ENCODE results near the gene MEF2B. TPM values are rescaled to one million over a fixed set of nuclear protein-coding genes. Genes with fewer than 3 reads are reported as not detected.
A peak's percentile ranks its signal among the peaks of the same experiment; 100 is the strongest.
"Not testable (repeated sequence)": the region's sequence is repeated elsewhere in the genome, so short reads cannot be mapped to it uniquely, and the experiment has no call there.

The MEF2B gene
- total RNA-seq, 2 experiments from 2014 or later: 2.4 to 3.4 TPM

- POLR2A ChIA-PET: no interaction called here
- Mint-ChIP-seq H3K36me3 (ENCODE audit: low read depth) (no peaks in the 10 kb centered on the region), H3K4me3 (no peak overlapping the region), H3K27me3 (no peaks in the 10 kb centered on the region), H3K27ac (no peak overlapping the region), H3K4me1 (no peaks in the 10 kb centered on the region), H3K9me3 (no peaks in the 10 kb centered on the region)
- DNase-seq: peak; percentile 88
- CTCF ChIA-PET: interaction anchor here (1.0 to 2.9 kb wide), 3 partner anchors 10 to 345 kb away, joined by 4 to 11 read pairs (median 6); no protein-coding TSS in a partner anchor
Observed at GRCh38 chr19:19145684-19146608, 24.1 kb downstream of the MEF2B start.

DNA sequence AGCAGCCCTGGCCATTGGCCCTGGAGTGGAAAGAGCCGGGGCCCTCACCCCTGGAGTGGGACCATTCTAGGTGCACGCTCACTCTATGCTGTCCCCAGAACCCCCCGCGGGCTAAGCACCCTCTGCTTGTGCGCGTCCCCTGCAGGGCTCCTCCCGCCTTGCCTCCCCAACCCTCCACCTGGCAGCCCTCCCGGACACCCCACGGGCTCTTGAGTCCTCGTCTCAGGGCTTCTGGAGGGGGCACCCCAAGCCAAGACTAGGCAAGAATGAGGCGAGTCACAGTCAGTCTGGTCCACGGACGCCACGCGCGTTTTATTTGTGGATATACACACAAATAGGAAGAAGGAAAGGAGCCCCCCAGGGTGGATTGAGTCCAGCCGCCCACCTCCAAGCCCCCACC lies 24.8 kb downstream of the MEF2B start:
- ChIA-PET POLR2A (no interaction called here), CTCF (interaction anchor here (1.0 to 2.9 kb wide), 3 partner anchors 11 to 345 kb away, joined by 4 to 11 read pairs (median 6); no protein-coding TSS in a partner anchor)
- Mint-ChIP-seq H3K27me3 (no peaks in the 10 kb centered on the region), H3K4me3 (no peak overlapping the region), H3K36me3 (ENCODE audit: low read depth) (no peaks in the 10 kb centered on the region), H3K4me1 (no peaks in the 10 kb centered on the region), H3K9me3 (no peaks in the 10 kb centered on the region), H3K27ac (no peak overlapping the region)
- DNase-seq: no peak

- CTCF ChIA-PET: no interaction called here
- POLR2A ChIA-PET: no interaction called here
- Mint-ChIP-seq H3K27me3 (no peaks in the 10 kb centered on the region), H3K27ac (no peak overlapping the region), H3K4me1 (peaks cover 21% of the 10 kb centered on the region), H3K4me3 (no peak overlapping the region), H3K36me3 (ENCODE audit: low read depth) (no peaks in the 10 kb centered on the region), H3K9me3 (no peaks in the 10 kb centered on the region)
- no peak for DNase-seq
Observed at GRCh38 chr19:19142347-19142746, 27.7 kb downstream of the MEF2B start.

DNA sequence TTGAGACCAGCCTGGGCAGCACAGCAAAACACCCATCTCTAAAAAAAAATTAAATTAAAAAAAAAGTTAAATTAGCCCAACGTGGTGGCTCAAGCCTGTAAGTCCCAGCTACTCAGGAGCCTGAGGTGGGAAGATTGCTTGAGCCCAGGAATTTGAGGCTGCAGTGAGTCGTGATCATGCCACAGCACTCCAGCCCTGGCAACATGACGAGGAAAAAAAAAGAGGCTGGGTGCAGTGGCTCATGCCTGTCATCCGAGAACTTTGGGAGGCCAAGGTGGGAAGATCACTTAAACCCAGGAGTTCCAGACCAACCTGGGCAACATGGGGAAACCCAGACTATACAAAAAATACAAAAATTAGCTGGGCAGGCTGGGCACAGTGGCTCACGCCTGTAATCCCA lies 29.6 kb downstream of the MEF2B start:
- Mint-ChIP-seq H3K4me1 (peaks cover 26% of the 10 kb centered on the region), H3K27ac (no peak overlapping the region), H3K9me3 (no peaks in the 10 kb centered on the region), H3K36me3 (ENCODE audit: low read depth) (no peaks in the 10 kb centered on the region), H3K27me3 (no peaks in the 10 kb centered on the region), H3K4me3 (no peak overlapping the region)
- POLR2A ChIA-PET: interaction anchor here (0.6 kb wide), 1 partner anchor 138 kb away, joined by 4 read pairs; no protein-coding TSS in a partner anchor
- CTCF ChIA-PET: interaction anchor here (0.8 to 1.1 kb wide), 2 partner anchors 17 to 73 kb away, joined by 3 to 4 read pairs; no protein-coding TSS in a partner anchor
- no peak for DNase-seq

DNA sequence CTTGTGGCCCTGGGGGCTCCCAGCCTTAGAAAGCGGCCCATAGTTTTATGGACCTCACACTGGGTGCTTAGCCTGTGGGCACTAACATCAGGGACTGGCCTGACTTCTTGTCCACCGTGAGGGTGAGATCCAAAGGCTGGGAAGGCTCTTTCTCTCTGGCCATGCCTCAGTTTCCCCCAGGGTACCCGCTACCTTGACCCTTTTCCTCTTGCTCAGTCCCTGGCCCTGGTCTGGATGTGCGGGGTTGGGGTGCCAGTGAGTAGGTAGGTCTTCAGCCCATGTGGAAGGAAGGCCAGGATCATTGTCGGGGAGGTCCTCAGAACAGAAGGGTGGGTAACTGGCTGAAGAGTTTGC lies 30.2 kb downstream of the MEF2B start:
- Mint-ChIP-seq H3K27ac (peak overlapping the region; percentile 68), H3K9me3 (no peaks in the 10 kb centered on the region), H3K4me3 (no peak overlapping the region), H3K27me3 (no peaks in the 10 kb centered on the region), H3K36me3 (ENCODE audit: low read depth) (no peaks in the 10 kb centered on the region), H3K4me1 (peaks cover 30% of the 10 kb centered on the region)
- no peak for DNase-seq
- CTCF ChIA-PET: interaction anchor here (0.7 kb wide), 1 partner anchor 489 kb away, joined by 3 read pairs; no protein-coding TSS in a partner anchor
- POLR2A ChIA-PET: interaction anchor here (0.6 kb wide), 1 partner anchor 137 kb away, joined by 4 read pairs; no protein-coding TSS in a partner anchor

GRCh38 chr19:19138109-19138981 lies 31.7 kb downstream of the MEF2B start, which contains the start of gene TMEM161A:
TSS of gene TMEM161A (minus strand) at chr19:19138478. CDS start at chr19:19138428, 50 bp downstream.
- Mint-ChIP-seq H3K27ac (peak within 1 kb of the TSS; percentile 98), H3K4me3 (peak within 1 kb of the TSS; percentile 89), H3K36me3 (ENCODE audit: low read depth) (peaks cover 3% of the 10 kb centered on the region), H3K27me3 (no peaks in the 10 kb centered on the region), H3K9me3 (peaks cover 2% of the 10 kb centered on the region), H3K4me1 (peaks cover 32% of the 10 kb centered on the region)
- ChIA-PET CTCF (no interaction called here), POLR2A (no interaction called here)
- peak; percentile 98 for DNase-seq

DNA sequence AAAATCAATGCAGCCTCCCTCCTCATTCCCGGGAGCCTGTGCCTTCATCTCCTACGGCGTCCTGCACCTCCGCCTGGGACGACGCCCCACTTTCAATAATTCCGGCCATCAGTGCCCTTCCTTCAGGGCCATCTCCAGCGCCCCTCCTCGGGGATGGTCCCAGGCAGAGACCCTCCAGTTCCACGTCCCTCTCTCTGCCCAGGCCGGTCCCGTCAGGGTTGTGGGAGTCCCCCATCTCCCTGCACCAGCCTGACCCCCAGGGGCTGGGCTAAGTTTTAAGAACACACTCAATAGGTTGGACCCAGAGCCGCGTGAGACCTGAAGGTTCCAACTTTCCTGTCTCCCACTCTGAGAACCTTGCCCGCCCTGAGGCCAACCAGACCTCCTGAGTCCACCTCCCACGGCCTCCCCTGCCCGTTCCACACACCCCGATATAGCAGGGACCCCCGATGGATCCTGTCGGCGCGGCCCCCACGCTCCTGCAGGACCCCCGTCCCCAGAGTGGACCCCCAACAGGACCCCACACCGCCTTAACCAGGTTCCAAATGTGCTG lies 32.4 kb downstream of the MEF2B start:
- POLR2A ChIA-PET: no interaction called here
- Mint-ChIP-seq H3K4me1 (peaks cover 32% of the 10 kb centered on the region), H3K36me3 (ENCODE audit: low read depth) (peaks cover 4% of the 10 kb centered on the region), H3K27ac (peak overlapping the region; percentile 98), H3K9me3 (peaks cover 2% of the 10 kb centered on the region), H3K27me3 (no peaks in the 10 kb centered on the region), H3K4me3 (peak overlapping the region; percentile 89)
- no peak for DNase-seq
- CTCF ChIA-PET: interaction anchor here (0.6 to 0.7 kb wide), 2 partner anchors 10 to 78 kb away, joined by 3 read pairs; no protein-coding TSS in a partner anchor

GRCh38 chr19:19135713-19136112 lies 34.4 kb downstream of the MEF2B start:
- H3K27me3 Mint-ChIP-seq, H3K4me3 Mint-ChIP-seq, H3K27ac Mint-ChIP-seq, POLR2A ChIA-PET, H3K9me3 Mint-ChIP-seq, DNase-seq: not testable (repeated sequence)
- Mint-ChIP-seq H3K4me1 (peaks cover 32% of the 10 kb centered on the region), H3K36me3 (ENCODE audit: low read depth) (peaks cover 12% of the 10 kb centered on the region)
- CTCF ChIA-PET: interaction anchor here (0.6 to 1.3 kb wide), 4 partner anchors 21 to 525 kb away, joined by 3 to 5 read pairs (median 4); no protein-coding TSS in a partner anchor

GRCh38 chr19:19134687-19135158 lies 35.3 kb downstream of the MEF2B start:
- Mint-ChIP-seq H3K36me3 (ENCODE audit: low read depth) (peaks cover 13% of the 10 kb centered on the region), H3K4me3 (no peak overlapping the region), H3K27me3 (no peaks in the 10 kb centered on the region), H3K4me1 (peaks cover 32% of the 10 kb centered on the region), H3K27ac (no peak overlapping the region), H3K9me3 (peaks cover 5% of the 10 kb centered on the region)
- ChIA-PET POLR2A (no interaction called here), CTCF (interaction anchor here (0.6 to 1.4 kb wide), 2 partner anchors 40 to 1605 kb away, joined by 3 to 6 read pairs; no protein-coding TSS in a partner anchor)
- peak; percentile 19 for DNase-seq

GRCh38 chr19:19133985-19134384 lies 36.1 kb downstream of the MEF2B start:
- DNase-seq: no peak
- ChIA-PET CTCF (interaction anchor here (0.6 to 1.4 kb wide), 2 partner anchors 40 to 324 kb away, joined by 3 to 6 read pairs; no protein-coding TSS in a partner anchor), POLR2A (no interaction called here)
- Mint-ChIP-seq H3K9me3 (peaks cover 5% of the 10 kb centered on the region), H3K27me3 (no peaks in the 10 kb centered on the region), H3K4me3 (no peak overlapping the region), H3K36me3 (ENCODE audit: low read depth) (peaks cover 13% of the 10 kb centered on the region), H3K27ac (no peak overlapping the region), H3K4me1 (peaks cover 27% of the 10 kb centered on the region)

DNA sequence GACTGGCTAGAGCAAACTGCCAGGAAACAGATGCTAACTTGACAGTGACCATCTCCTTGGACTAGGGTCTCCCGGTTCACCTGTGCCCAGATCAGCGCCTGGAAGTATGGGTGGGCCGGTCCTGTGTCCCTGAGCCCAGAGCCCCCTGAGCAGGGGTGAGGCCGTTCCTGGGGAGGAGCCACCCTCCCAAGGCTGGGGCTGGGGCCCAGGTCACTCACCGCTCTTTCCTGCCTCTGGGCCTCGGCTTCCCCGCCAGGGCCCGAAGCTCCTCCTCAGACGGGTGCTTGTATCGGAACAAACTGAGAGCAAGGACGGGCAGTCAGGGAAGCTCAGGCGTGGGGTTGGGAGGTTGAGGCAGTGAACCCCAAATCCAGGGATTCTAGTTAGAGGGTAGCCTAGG lies 37.2 kb downstream of the MEF2B start:
- no peak for DNase-seq
- peaks cover 5% of the 10 kb centered on the region for H3K9me3 Mint-ChIP-seq
- H3K4me3 Mint-ChIP-seq: no peak overlapping the region
- H3K27ac Mint-ChIP-seq: no peak overlapping the region
- POLR2A ChIA-PET: no interaction called here
- H3K4me1 Mint-ChIP-seq: peaks cover 16% of the 10 kb centered on the region
- H3K36me3 Mint-ChIP-seq (ENCODE audit: low read depth): peaks cover 19% of the 10 kb centered on the region
- H3K27me3 Mint-ChIP-seq: no peaks in the 10 kb centered on the region
- CTCF ChIA-PET: no interaction called here

- ChIA-PET CTCF (no interaction called here), POLR2A (no interaction called here)
- Mint-ChIP-seq H3K27ac (no peak overlapping the region), H3K4me3 (no peak overlapping the region), H3K27me3 (no peaks in the 10 kb centered on the region), H3K4me1 (peaks cover 9% of the 10 kb centered on the region), H3K9me3 (peaks cover 5% of the 10 kb centered on the region), H3K36me3 (ENCODE audit: low read depth) (peaks cover 20% of the 10 kb centered on the region)
- no peak for DNase-seq
Observed at GRCh38 chr19:19131989-19132388, 38.1 kb downstream of the MEF2B start.
